PC-3 (cell line): ENCODE data around the gene AKAP8. TPM values are rescaled to one million over a fixed set of nuclear protein-coding genes. Genes with fewer than 3 reads are reported as not detected.

Experiments used
- ATAC-seq: fragments of 200-7000 bp; cut with Tn5 transposase; 2 replicates; pipeline ENCODE4 v1.9.1; 2020; ENCODE audit warnings: mild to moderate bottlenecking, moderate library complexity
- BruUV-seq: library from RNA; stranded (reverse); fragments of 400-500 nt; replicated peaks from 2 replicates; lab custom pipeline; 2021; lab: Mats Ljungman, UMichigan
- CTCF ChIA-PET: fragments of 300-600 bp; sonication (Branson Sonifier 250); formaldehyde crosslinking; loops from one replicate; lab custom pipeline; 2022; ENCODE audit warnings: antibody characterized with exemption; lab: Charles Lee
- POLR2A ChIA-PET: fragments of 300-600 bp; sonication (Branson Sonifier 250); formaldehyde crosslinking; loops from one replicate; lab custom pipeline; 2022; ENCODE audit warnings: antibody characterized with exemption; ENCODE audit not compliant: unreplicated experiment; lab: Charles Lee
- DNase-seq: peaks from one replicate; pipeline ENCODE4 v3.0.0-alpha.2; 2015
- H2AFZ ChIP-seq: fragments of 300-600 bp; sonication (generic); 2 replicates; pipeline ENCODE4 v1.6.0; 2016; ENCODE audit warnings: antibody characterized with exemption, low read length
- H3F3A ChIP-seq: fragments of 300-600 bp; sonication (generic); one replicate; pipeline ENCODE4 v1.6.0; 2017; ENCODE audit warnings: antibody characterized with exemption, low read length, control low read depth, mild to moderate bottlenecking; ENCODE audit not compliant: unreplicated experiment
- H3K27ac ChIP-seq: fragments of 300-600 bp; sonication (generic); 2 replicates; pipeline ENCODE4 v1.5.1; 2016; ENCODE audit warnings: mild to moderate bottlenecking, low read length
- H3K27me3 ChIP-seq: fragments of 300-600 bp; sonication (generic); 2 replicates; pipeline ENCODE4 v1.6.1; 2016; ENCODE audit warnings: low read length, mixed read lengths
- H3K36me3 ChIP-seq: fragments of 300-600 bp; sonication (generic); 2 replicates; pipeline ENCODE4 v1.6.1; 2016; ENCODE audit warnings: low read depth, mixed run types, low read length, mixed read lengths
- H3K4me1 ChIP-seq: fragments of 300-600 bp; sonication (generic); 2 replicates; pipeline ENCODE4 v1.5.1; 2016; ENCODE audit warnings: low read length; ENCODE audit not compliant: insufficient read depth
- H3K4me2 ChIP-seq: fragments of 300-600 bp; sonication (generic); 2 replicates; pipeline ENCODE4 v1.6.0; 2016; ENCODE audit warnings: low read length
- H3K4me3 ChIP-seq: fragments of 300-600 bp; sonication (generic); 2 replicates; pipeline ENCODE4 v1.5.1; 2016; ENCODE audit warnings: mild to moderate bottlenecking, low read length, mixed read lengths
- H3K79me2 ChIP-seq: fragments of 300-600 bp; sonication (generic); 2 replicates; pipeline ENCODE4 v1.6.1; 2017; ENCODE audit warnings: low read length, mixed read lengths
- H3K9ac ChIP-seq: fragments of 300-600 bp; sonication (generic); 2 replicates; pipeline ENCODE4 v1.6.0; 2016; ENCODE audit warnings: mild to moderate bottlenecking, low read length
- H3K9me2 ChIP-seq: fragments of 300-600 bp; sonication (generic); replicated peaks from 2 replicates; pipeline ENCODE4 v1.6.1; 2016; ENCODE audit warnings: mixed run types, low read length, mixed read lengths
- H3K9me3 ChIP-seq: fragments of 300-600 bp; sonication (generic); 2 replicates; pipeline ENCODE4 v1.6.1; 2016; ENCODE audit warnings: low read length, mixed read lengths
- H4K20me1 ChIP-seq: fragments of 300-600 bp; sonication (generic); 2 replicates; pipeline ENCODE4 v1.6.1; 2016; ENCODE audit warnings: low read length, mixed read lengths
- CTCF ChIP-seq: fragments of 300-600 bp; sonication (generic); conservative IDR thresholded peaks from 2 replicates; pipeline ENCODE4 v1.5.1; 2017; ENCODE audit warnings: antibody characterized with exemption, low read depth, mild to moderate bottlenecking, low read length
- EZH2 ChIP-seq: fragments of 300-600 bp; sonication (generic); IDR thresholded peaks from one replicate; pipeline ENCODE4 v1.6.1; 2017; ENCODE audit warnings: antibody characterized with exemption, mild to moderate bottlenecking, low read length; ENCODE audit not compliant: unreplicated experiment
- EZH2phosphoT487 ChIP-seq: fragments of 300-600 bp; sonication (generic); IDR thresholded peaks from 2 replicates; pipeline ENCODE4 v1.6.1; 2018; ENCODE audit warnings: mild to moderate bottlenecking, antibody characterized with exemption, low read length, borderline replicate concordance
- intact Hi-C: fragments of 100-400 bp; cut with micrococcal nuclease; formaldehyde crosslinking; loops from 2 replicates; pipeline ENCODE4 v1.9.0; 2023
- total RNA-seq: library from RNA; depleted of rRNA; stranded (reverse); fragments of >200 nt; gene quantifications from 2 replicates; pipeline ENCODE4 v1.2.3, GENCODE V29; 2014

The AKAP8 gene
- total RNA-seq, 1 experiment from 2014 or later: 36.3 TPM

GRCh38 chr19:15328312-15328711, 51.3 kb downstream of the AKAP8 start:
- H3K4me1 ChIP-seq: peaks cover 21% of the 10 kb centered on the region
- TF ChIP-seq CTCF (no peak), EZH2phosphoT487 (no peak), EZH2 (no peak)
- H3K4me3 ChIP-seq: no peak overlapping the region
- CTCF ChIA-PET: no interaction called here
- H3K9ac ChIP-seq: no peak overlapping the region
- H2AFZ ChIP-seq: no peak overlapping the region
- peaks cover 79% of the 10 kb centered on the region for H4K20me1 ChIP-seq
- H3K9me3 ChIP-seq: no peaks in the 10 kb centered on the region
- H3K36me3 ChIP-seq: no peaks in the 10 kb centered on the region
- H3K27me3 ChIP-seq: no peaks in the 10 kb centered on the region
- intact Hi-C loops: no loop called here
- BruUV-seq: no TSS peak
- H3F3A ChIP-seq: no peaks in the 10 kb centered on the region
- POLR2A ChIA-PET: no interaction called here
- ATAC-seq (no peak), DNase-seq (no peak)
- no peak overlapping the region for H3K27ac ChIP-seq
- peaks cover 92% of the 10 kb centered on the region for H3K79me2 ChIP-seq
- peak overlapping the region; percentile 22; the same call in 1 of the 2 replicates for H3K4me2 ChIP-seq
- H3K9me2 ChIP-seq: no peaks in the 10 kb centered on the region

GRCh38 chr19:15324791-15325519, 54.6 kb downstream of the AKAP8 start:
- intact Hi-C loops: no loop called here
- ChIA-PET POLR2A (no interaction called here), CTCF (no interaction called here)
- H3K4me3 ChIP-seq: no peak overlapping the region
- no peak overlapping the region for H3K9ac ChIP-seq
- H4K20me1 ChIP-seq: peaks cover 92% of the 10 kb centered on the region
- H3K27ac ChIP-seq: no peak overlapping the region
- TF ChIP-seq EZH2phosphoT487 (no peak), EZH2 (no peak), CTCF (no peak)
- H3K36me3 ChIP-seq: no peaks in the 10 kb centered on the region
- H3K79me2 ChIP-seq: peaks cover 99% of the 10 kb centered on the region
- H3K4me1 ChIP-seq: peaks cover 12% of the 10 kb centered on the region
- H3F3A ChIP-seq: no peaks in the 10 kb centered on the region
- H3K9me3 ChIP-seq: no peaks in the 10 kb centered on the region
- no peaks in the 10 kb centered on the region for H3K9me2 ChIP-seq
- DNase-seq: no peak
- H3K4me2 ChIP-seq: no peak overlapping the region
- no TSS peak for BruUV-seq
- no peaks in the 10 kb centered on the region for H3K27me3 ChIP-seq
- no peak for ATAC-seq
- H2AFZ ChIP-seq: no peak overlapping the region

GRCh38 chr19:15323496-15324235, 55.9 kb downstream of the AKAP8 start:
- Histone ChIP-seq H3K9me2 (no peaks in the 10 kb centered on the region), H3K79me2 (peaks cover 99% of the 10 kb centered on the region), H3K27ac (no peak overlapping the region), H3K9me3 (no peaks in the 10 kb centered on the region), H3K4me2 (no peak overlapping the region), H4K20me1 (peaks cover 92% of the 10 kb centered on the region), H3K4me3 (no peak overlapping the region), H3K27me3 (no peaks in the 10 kb centered on the region), H3F3A (no peaks in the 10 kb centered on the region), H3K4me1 (peaks cover 8% of the 10 kb centered on the region), H2AFZ (no peak overlapping the region), H3K9ac (no peak overlapping the region), H3K36me3 (no peaks in the 10 kb centered on the region)
- DNase-seq: no peak
- TF ChIP-seq EZH2 (no peak), EZH2phosphoT487 (no peak), CTCF (no peak)
- no TSS peak for BruUV-seq
- ATAC-seq: peak; percentile 43; the same call in 1 of the 2 replicates
- ChIA-PET POLR2A (no interaction called here), CTCF (no interaction called here)
- intact Hi-C loops: no loop called here
